A673 (cell line): Measurements from ENCODE around the gene CES3. TPM values are rescaled to one million over a fixed set of nuclear protein-coding genes. Genes with fewer than 3 reads are reported as not detected.
A peak's percentile ranks its signal among the peaks of the same experiment; 100 is the strongest.

Experiments used
- BruUV-seq: library from RNA; stranded (reverse); fragments of 400-500 nt; replicated peaks from 2 replicates; lab custom pipeline; 2021; lab: Mats Ljungman, UMichigan
- CTCF ChIA-PET: fragments of 300-600 bp; sonication (Branson Sonifier 250); formaldehyde crosslinking; loops from one replicate; lab custom pipeline; 2022; ENCODE audit warnings: antibody characterized with exemption; lab: Charles Lee
- POLR2A ChIA-PET: fragments of 300-600 bp; sonication (Branson Sonifier 250); formaldehyde crosslinking; loops from one replicate; lab custom pipeline; 2022; ENCODE audit warnings: antibody characterized with exemption; ENCODE audit not compliant: low non-redundant PET; lab: Charles Lee
- DNase-seq: peaks from one replicate; pipeline ENCODE4 v3.0.0-alpha.2; 2015; ENCODE audit warnings: low spot score
- H3K27ac ChIP-seq: fragments of 200-600 bp; sonication (generic); 2 replicates; pipeline ENCODE4 v1.5.1; 2016; ENCODE audit warnings: mixed run types, low read depth, mild to moderate bottlenecking, mixed read lengths, antibody characterized with exemption, low read length; ENCODE audit not compliant: poor library complexity, severe bottlenecking
- H3K27me3 ChIP-seq: fragments of 200-600 bp; sonication (generic); replicated peaks from 2 replicates; pipeline ENCODE4 v1.6.1; 2017; ENCODE audit warnings: mixed run types, low read depth, mild to moderate bottlenecking, mixed read lengths, antibody characterized with exemption, low read length; ENCODE audit not compliant: insufficient read depth, poor library complexity
- H3K36me3 ChIP-seq: fragments of 200-600 bp; sonication (generic); 2 replicates; pipeline ENCODE4 v1.6.1; 2016; ENCODE audit warnings: mixed run types, mild to moderate bottlenecking, mixed read lengths, antibody characterized with exemption, low read length; ENCODE audit not compliant: insufficient read depth, poor library complexity, severe bottlenecking
- H3K4me1 ChIP-seq: fragments of 200-600 bp; sonication (generic); 2 replicates; pipeline ENCODE4 v1.6.1; 2017; ENCODE audit warnings: mixed run types, mild to moderate bottlenecking, mixed read lengths, antibody characterized with exemption, low read length; ENCODE audit not compliant: insufficient read depth, poor library complexity, severe bottlenecking
- H3K4me3 ChIP-seq: fragments of 200-600 bp; sonication (generic); 2 replicates; pipeline ENCODE4 v1.5.1; 2016; ENCODE audit warnings: low read depth, mixed run types, mild to moderate bottlenecking, mixed read lengths, low read length; ENCODE audit not compliant: poor library complexity, severe bottlenecking
- H3K9me3 ChIP-seq: fragments of 200-600 bp; sonication (generic); 2 replicates; pipeline ENCODE4 v1.6.1; 2016; ENCODE audit warnings: mixed run types, low read depth, mild to moderate bottlenecking, mixed read lengths, antibody characterized with exemption, low read length; ENCODE audit not compliant: poor library complexity, severe bottlenecking
- EZH2 ChIP-seq: fragments of 200-600 bp; sonication (generic); IDR thresholded peaks from 2 replicates; pipeline ENCODE4 v1.6.1; 2017; ENCODE audit warnings: borderline replicate concordance, low read depth, mild to moderate bottlenecking, mixed read lengths, antibody characterized with exemption, low read length; ENCODE audit not compliant: poor library complexity, severe bottlenecking
- intact Hi-C: fragments of 100-400 bp; cut with micrococcal nuclease; formaldehyde crosslinking; loops from one replicate; pipeline ENCODE4 v1.10.0; 2022; ENCODE audit not compliant: unreplicated experiment
- total RNA-seq: library from RNA; stranded (reverse); gene quantifications from 2 replicates; pipeline ENCODE4 v1.2.3, GENCODE V29; 2021
- TF ChIP-seq, protein P1 (sequence below): fragments of 300-800, 200-600 bp; sonication (generic); conservative IDR thresholded peaks from 2 replicates; pipeline ENCODE4 v1.5.1; 2017; ENCODE audit warnings: low read depth, mild to moderate bottlenecking, antibody characterized with exemption, low read length, moderate library complexity, mixed read lengths

The CES3 gene
- total RNA-seq, 1 experiment from 2014 or later, result 3.9 TPM

DNA sequence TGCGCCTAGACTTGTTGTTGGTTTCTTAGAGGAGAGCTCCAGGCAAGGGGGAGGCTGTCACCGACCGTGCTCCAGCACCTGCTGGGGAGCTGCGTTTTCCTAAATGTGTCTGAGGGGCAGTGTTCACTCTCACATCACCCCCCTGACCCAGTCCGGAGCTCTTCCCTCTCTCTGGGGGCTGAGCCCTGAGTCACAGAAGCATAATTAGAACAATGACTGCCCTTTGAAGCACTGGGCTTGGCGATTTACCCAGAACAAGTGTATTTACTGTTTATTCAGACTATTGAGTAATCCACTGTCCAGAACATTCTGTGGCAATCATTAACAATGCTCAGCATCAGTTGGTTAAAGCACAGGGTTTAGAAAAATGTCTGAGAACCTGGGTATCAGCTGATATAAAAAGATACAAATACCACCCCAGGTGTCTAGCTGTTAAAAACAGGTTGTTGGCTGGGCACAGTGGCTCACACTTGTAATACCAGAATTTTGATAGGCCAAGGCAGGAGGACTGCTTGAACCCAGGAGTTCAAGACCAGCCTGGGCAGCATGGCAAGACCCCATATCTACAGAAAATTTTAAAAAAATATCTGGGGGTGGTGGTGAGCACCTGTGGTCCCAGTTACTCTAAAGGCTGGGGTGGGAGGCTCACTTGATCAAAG lies 35.4 kb downstream of the CES3 start:
- POLR2A ChIA-PET, result no interaction called here
- Histone ChIP-seq H3K4me1 (no peaks in the 10 kb centered on the region), H3K4me3 (no peak overlapping the region), H3K27ac (no peak overlapping the region), H3K9me3 (no peaks in the 10 kb centered on the region), H3K36me3 (no peaks in the 10 kb centered on the region), H3K27me3 (no peaks in the 10 kb centered on the region)
- TF ChIP-seq, protein P1, sequence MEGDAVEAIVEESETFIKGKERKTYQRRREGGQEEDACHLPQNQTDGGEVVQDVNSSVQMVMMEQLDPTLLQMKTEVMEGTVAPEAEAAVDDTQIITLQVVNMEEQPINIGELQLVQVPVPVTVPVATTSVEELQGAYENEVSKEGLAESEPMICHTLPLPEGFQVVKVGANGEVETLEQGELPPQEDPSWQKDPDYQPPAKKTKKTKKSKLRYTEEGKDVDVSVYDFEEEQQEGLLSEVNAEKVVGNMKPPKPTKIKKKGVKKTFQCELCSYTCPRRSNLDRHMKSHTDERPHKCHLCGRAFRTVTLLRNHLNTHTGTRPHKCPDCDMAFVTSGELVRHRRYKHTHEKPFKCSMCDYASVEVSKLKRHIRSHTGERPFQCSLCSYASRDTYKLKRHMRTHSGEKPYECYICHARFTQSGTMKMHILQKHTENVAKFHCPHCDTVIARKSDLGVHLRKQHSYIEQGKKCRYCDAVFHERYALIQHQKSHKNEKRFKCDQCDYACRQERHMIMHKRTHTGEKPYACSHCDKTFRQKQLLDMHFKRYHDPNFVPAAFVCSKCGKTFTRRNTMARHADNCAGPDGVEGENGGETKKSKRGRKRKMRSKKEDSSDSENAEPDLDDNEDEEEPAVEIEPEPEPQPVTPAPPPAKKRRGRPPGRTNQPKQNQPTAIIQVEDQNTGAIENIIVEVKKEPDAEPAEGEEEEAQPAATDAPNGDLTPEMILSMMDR, result no peak
- CTCF ChIA-PET, result no interaction called here
- no TSS peak for BruUV-seq
- intact Hi-C loops, result no loop called here
- no peak for DNase-seq

DNA sequence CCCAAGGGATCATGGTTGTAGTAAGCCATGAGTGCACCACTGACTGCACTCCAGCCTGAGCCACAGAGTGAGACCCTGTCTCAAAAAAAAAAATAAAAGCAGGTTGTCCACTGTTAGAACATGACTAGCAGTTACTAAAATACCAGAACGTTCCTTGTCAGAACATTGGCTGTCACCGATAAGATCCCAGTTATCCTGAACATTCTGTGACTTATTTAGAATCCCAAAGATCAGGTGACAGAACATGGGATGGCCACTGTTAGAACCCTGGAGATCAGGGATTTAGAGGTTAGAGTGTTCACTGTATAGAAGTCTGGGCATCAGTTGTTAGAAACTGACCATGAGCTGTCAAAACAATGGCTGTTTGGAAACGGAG lies 35.9 kb downstream of the CES3 start:
- intact Hi-C loops, result no loop called here
- BruUV-seq, result no TSS peak
- CTCF ChIA-PET, result no interaction called here

DNA sequence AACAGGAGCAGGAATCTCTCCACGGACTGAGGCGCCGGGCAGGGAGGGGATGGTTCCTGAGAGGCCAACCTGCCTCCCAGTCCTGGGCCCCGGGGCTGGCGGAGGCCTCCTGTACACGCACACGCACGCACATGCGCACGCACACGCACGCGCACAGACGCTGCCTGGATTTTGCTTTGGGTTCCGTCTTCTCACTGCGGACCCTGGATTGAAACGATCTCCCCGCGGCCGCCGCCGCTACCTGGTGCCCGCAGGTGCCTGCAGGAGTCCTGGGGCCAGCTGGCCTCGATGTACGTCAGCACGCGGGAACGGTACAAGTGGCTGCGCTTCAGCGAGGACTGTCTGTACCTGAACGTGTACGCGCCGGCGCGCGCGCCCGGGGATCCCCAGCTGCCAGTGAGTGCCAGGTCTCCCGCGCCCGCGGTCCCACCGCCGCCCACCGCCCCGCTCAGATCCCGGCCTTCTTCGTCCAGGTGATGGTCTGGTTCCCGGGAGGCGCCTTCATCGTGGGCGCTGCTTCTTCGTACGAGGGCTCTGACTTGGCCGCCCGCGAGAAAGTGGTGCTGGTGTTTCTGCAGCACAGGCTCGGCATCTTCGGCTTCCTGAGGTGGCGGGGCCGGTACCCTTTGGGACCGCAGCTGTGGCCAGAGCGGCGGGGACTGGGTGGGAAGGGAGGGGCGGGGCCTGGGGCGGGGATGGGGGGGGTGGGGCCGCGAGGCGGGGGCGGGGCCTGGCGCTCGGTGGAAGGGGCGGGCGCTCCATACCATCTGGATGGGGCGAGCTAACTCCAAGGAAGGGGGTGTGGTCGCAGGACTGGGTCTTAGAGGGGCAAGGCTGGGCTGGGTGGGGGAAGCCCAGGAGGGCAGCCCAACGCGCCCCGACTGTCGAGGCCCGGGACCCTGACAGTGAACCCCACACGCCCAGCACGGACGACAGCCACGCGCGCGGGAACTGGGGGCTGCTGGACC lies 39.6 kb downstream of the CES3 start:
- Histone ChIP-seq H3K9me3 (no peaks in the 10 kb centered on the region), H3K4me1 (no peaks in the 10 kb centered on the region), H3K27me3 (no peaks in the 10 kb centered on the region), H3K36me3 (no peaks in the 10 kb centered on the region), H3K4me3 (peak overlapping the region; percentile 41), H3K27ac (no peak overlapping the region)
- TF ChIP-seq, protein P1, result no peak
- no peak for TF ChIP-seq EZH2
- DNase-seq, result peak; percentile 57
- ChIA-PET POLR2A (no interaction called here), CTCF (interaction anchor here (0.5 kb wide), 1 partner anchor 13 kb away, joined by 3 read pairs; no protein-coding TSS in a partner anchor)
- no TSS peak for BruUV-seq
- intact Hi-C loops, result no loop called here

More for the DNA sequence above, 35.9 kb downstream of the CES3 start:
- no peaks in the 10 kb centered on the region for H3K36me3 ChIP-seq
- H3K27ac ChIP-seq, result no peak overlapping the region
- no peak overlapping the region for H3K4me3 ChIP-seq
- H3K27me3 ChIP-seq, result no peaks in the 10 kb centered on the region
- DNase-seq, result no peak
- no peaks in the 10 kb centered on the region for H3K4me1 ChIP-seq
- no peak for TF ChIP-seq EZH2
- TF ChIP-seq, protein P1, result no peak
- H3K9me3 ChIP-seq, result no peaks in the 10 kb centered on the region
- POLR2A ChIA-PET, result no interaction called here
